OCI-LY1 (cell line): Measurements from ENCODE around the gene TOPAZ1.

ENCODE experiments used
- H2AFZ ChIP-seq: fragments of 200-600 bp; sonication (generic), shearing (Covaris generic); 2 replicates; pipeline ENCODE4 v1.6.0; 2014; ENCODE audit warnings: antibody characterized with exemption, mild to moderate bottlenecking, low read length
- H3F3A ChIP-seq: fragments of 200-600 bp; sonication (generic), shearing (Covaris generic); 2 replicates; pipeline ENCODE4 v1.6.0; 2014; ENCODE audit warnings: mild to moderate bottlenecking, antibody characterized with exemption, low read length, moderate library complexity; ENCODE audit not compliant: insufficient read depth
- H3K27ac ChIP-seq: fragments of 200-600 bp; sonication (generic); 2 replicates; pipeline ENCODE4 v1.5.1; 2014; ENCODE audit warnings: low read length, mixed run types, mild to moderate bottlenecking, low read depth; ENCODE audit not compliant: poor library complexity, severe bottlenecking
- H3K27me3 ChIP-seq: fragments of 200-600 bp; sonication (generic); 2 replicates; pipeline ENCODE4 v1.6.0; 2014; ENCODE audit warnings: antibody characterized with exemption, mild to moderate bottlenecking, low read length, moderate library complexity; ENCODE audit not compliant: insufficient read depth
- H3K36me3 ChIP-seq: fragments of 200-600 bp; sonication (generic); 2 replicates; pipeline ENCODE4 v1.6.1; 2014; ENCODE audit warnings: mild to moderate bottlenecking, antibody characterized with exemption, low read length, moderate library complexity, mixed read lengths; ENCODE audit not compliant: insufficient read depth
- H3K4me1 ChIP-seq: fragments of 200-600 bp; sonication (generic); 2 replicates; pipeline ENCODE4 v1.5.1; 2014; ENCODE audit warnings: mild to moderate bottlenecking, low read length, moderate library complexity; ENCODE audit not compliant: insufficient read depth, severe bottlenecking
- H3K4me2 ChIP-seq: fragments of 200-600 bp; sonication (generic), shearing (Covaris generic); 2 replicates; pipeline ENCODE4 v1.6.1; 2014; ENCODE audit warnings: low read length
- H3K4me3 ChIP-seq: fragments of 200-600 bp; sonication (generic); 2 replicates; pipeline ENCODE4 v1.5.1; 2014; ENCODE audit warnings: low read length, low read depth, mild to moderate bottlenecking, mixed read lengths; ENCODE audit not compliant: poor library complexity, severe bottlenecking
- H3K79me2 ChIP-seq: fragments of 200-600 bp; shearing (Covaris generic); 2 replicates; pipeline ENCODE4 v1.6.1; 2016; ENCODE audit warnings: mixed run types, low read length, mixed read lengths; ENCODE audit not compliant: insufficient read depth
- H3K9ac ChIP-seq: fragments of 200-600 bp; sonication (generic), shearing (Covaris generic); 2 replicates; pipeline ENCODE4 v1.6.1; 2014; ENCODE audit warnings: mild to moderate bottlenecking, low read length, mixed read lengths
- H3K9me2 ChIP-seq: fragments of 200-600 bp; sonication (generic), shearing (Covaris generic); 2 replicates; pipeline ENCODE4 v1.6.1; 2014; ENCODE audit warnings: low read depth, mild to moderate bottlenecking, low read length, mixed read lengths
- H3K9me3 ChIP-seq: fragments of 200-600 bp; shearing (Covaris generic); 2 replicates; pipeline ENCODE4 v1.6.1; 2014; ENCODE audit warnings: low read length, mixed read lengths
- H4K20me1 ChIP-seq: fragments of 200-600 bp; sonication (generic), shearing (Covaris generic); 2 replicates; pipeline ENCODE4 v1.6.0; 2016; ENCODE audit warnings: mild to moderate bottlenecking, low read length; ENCODE audit not compliant: insufficient read depth
- EZH2 ChIP-seq: fragments of 200-600 bp; sonication (generic), shearing (Covaris generic); IDR thresholded peaks from 2 replicates; pipeline ENCODE4 v1.8.0; 2017; ENCODE audit warnings: borderline replicate concordance, mixed run types, mild to moderate bottlenecking, antibody characterized with exemption, low read length, moderate library complexity, mixed read lengths
- TF ChIP-seq, protein P1 (sequence below): fragments of 200-600 bp; sonication (generic), shearing (Covaris generic); IDR thresholded peaks from 2 replicates; pipeline ENCODE4 v1.5.1; 2017; ENCODE audit warnings: mild to moderate bottlenecking, antibody characterized with exemption, low read length, moderate library complexity, mixed read lengths

TOPAZ1 gene

DNA sequence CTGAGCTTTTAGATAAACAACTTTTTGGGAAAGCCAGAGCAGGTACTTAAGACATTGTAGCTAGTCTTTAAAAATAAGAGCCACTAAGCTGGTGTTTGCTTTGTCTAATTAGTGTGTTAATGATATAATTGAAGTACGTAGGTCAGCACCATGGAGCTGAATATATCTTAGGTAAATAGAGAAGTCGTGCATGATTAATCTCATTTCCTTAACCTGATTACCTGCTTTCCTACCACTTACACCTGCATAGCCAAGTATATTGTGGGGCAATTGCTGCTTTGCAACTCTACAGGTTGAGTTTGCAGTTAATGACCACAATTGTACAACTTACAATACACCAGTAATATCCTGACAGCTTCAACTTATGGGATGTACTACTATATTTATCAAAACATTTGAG lies 17.6 kb upstream of the TOPAZ1 start:
- H3K9me2 ChIP-seq, result no peaks in the 10 kb centered on the region
- TF ChIP-seq, protein P1, sequence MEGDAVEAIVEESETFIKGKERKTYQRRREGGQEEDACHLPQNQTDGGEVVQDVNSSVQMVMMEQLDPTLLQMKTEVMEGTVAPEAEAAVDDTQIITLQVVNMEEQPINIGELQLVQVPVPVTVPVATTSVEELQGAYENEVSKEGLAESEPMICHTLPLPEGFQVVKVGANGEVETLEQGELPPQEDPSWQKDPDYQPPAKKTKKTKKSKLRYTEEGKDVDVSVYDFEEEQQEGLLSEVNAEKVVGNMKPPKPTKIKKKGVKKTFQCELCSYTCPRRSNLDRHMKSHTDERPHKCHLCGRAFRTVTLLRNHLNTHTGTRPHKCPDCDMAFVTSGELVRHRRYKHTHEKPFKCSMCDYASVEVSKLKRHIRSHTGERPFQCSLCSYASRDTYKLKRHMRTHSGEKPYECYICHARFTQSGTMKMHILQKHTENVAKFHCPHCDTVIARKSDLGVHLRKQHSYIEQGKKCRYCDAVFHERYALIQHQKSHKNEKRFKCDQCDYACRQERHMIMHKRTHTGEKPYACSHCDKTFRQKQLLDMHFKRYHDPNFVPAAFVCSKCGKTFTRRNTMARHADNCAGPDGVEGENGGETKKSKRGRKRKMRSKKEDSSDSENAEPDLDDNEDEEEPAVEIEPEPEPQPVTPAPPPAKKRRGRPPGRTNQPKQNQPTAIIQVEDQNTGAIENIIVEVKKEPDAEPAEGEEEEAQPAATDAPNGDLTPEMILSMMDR, result no peak
- no peak for TF ChIP-seq EZH2
- H3K4me3 ChIP-seq, result no peak overlapping the region
- H3K79me2 ChIP-seq, result no peaks in the 10 kb centered on the region
- no peaks in the 10 kb centered on the region for H3K36me3 ChIP-seq
- no peak overlapping the region for H3K27ac ChIP-seq
- no peaks in the 10 kb centered on the region for H3K27me3 ChIP-seq
- no peak overlapping the region for H2AFZ ChIP-seq
- no peak overlapping the region for H3K9ac ChIP-seq
- H4K20me1 ChIP-seq, result no peaks in the 10 kb centered on the region
- no peaks in the 10 kb centered on the region for H3K4me1 ChIP-seq
- no peaks in the 10 kb centered on the region for H3F3A ChIP-seq
- H3K9me3 ChIP-seq, result no peaks in the 10 kb centered on the region
- H3K4me2 ChIP-seq, result no peak overlapping the region

DNA sequence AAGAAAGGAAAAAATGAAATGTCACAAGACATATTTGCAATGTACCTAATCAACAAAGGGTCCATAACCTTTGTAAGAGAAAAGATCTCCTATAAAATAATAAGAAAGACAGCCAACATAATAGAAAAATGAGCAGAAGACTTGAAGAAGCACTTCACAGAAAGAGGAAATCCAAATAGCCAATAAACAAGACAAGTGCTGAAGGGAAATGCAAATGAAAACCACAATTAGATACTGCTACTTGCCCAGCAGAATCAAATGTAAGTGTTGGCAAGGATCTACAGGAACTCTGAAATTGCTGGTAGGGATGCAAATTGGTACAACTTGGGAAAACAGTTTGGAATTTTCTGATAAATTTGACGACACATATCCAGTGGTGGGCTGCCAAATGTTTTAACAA lies 15.1 kb upstream of the TOPAZ1 start:
- Histone ChIP-seq H3K4me1 (no peaks in the 10 kb centered on the region), H3K4me3 (no peak overlapping the region)
- TF ChIP-seq, protein P1, result no peak
- TF ChIP-seq EZH2, result no peak

DNA sequence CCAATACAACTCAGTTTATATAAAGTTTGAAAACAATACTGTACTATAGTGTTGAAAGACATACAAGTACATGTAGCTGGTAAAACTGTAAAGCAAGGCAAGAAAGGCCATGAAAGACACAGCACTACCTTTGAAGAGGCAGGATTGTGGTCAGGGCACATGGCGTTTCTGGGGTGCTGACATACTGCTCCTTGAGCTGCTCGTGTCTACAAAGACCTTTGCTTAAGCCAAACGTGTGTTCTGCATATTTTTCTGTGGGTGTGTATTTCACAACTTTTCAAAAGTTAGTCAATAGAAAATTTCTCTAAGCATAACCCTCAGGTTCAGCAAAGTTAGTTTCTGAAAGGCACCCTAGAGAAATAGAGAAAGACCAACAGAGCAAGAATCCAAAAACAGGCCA lies 14.1 kb upstream of the TOPAZ1 start:
- Histone ChIP-seq H3F3A (no peaks in the 10 kb centered on the region), H3K9me3 (no peaks in the 10 kb centered on the region), H3K79me2 (no peaks in the 10 kb centered on the region), H3K27me3 (no peaks in the 10 kb centered on the region), H3K36me3 (no peaks in the 10 kb centered on the region), H2AFZ (no peak overlapping the region), H3K4me3 (no peak overlapping the region), H3K27ac (no peak overlapping the region), H4K20me1 (no peaks in the 10 kb centered on the region), H3K9me2 (no peaks in the 10 kb centered on the region), H3K4me2 (no peak overlapping the region), H3K9ac (no peak overlapping the region), H3K4me1 (no peaks in the 10 kb centered on the region)
- no peak for TF ChIP-seq EZH2

More for the DNA sequence above, 15.1 kb upstream of the TOPAZ1 start:
- Histone ChIP-seq H3K27me3 (no peaks in the 10 kb centered on the region), H3K27ac (no peak overlapping the region), H3K79me2 (no peaks in the 10 kb centered on the region), H2AFZ (no peak overlapping the region), H3K36me3 (no peaks in the 10 kb centered on the region), H3K9me3 (no peaks in the 10 kb centered on the region), H3K9me2 (no peaks in the 10 kb centered on the region), H3K4me2 (no peak overlapping the region), H3F3A (no peaks in the 10 kb centered on the region), H3K9ac (no peak overlapping the region), H4K20me1 (no peaks in the 10 kb centered on the region)

DNA sequence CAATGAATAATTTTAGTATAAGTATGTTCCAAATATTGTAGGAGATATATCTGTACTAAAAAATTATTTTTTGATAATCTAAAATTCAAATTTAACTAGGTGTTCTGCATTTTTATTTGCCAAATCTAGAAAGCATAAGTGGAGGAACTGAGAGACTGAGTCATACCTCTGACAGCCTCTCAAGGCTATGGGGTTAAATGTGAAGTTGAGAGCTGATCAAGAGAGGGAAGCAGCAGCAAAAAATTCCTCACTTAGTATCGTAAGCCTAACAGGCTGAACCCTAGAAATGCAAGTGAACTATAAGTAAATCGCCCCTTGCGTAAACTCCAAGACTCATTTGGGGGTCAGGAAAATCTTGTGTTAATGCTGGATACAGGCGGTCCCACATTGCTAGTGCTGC lies 12.8 kb upstream of the TOPAZ1 start:
- Histone ChIP-seq H2AFZ (no peak overlapping the region), H4K20me1 (no peaks in the 10 kb centered on the region), H3F3A (no peaks in the 10 kb centered on the region), H3K27me3 (no peaks in the 10 kb centered on the region), H3K36me3 (no peaks in the 10 kb centered on the region), H3K9me2 (no peaks in the 10 kb centered on the region), H3K4me3 (no peak overlapping the region), H3K9ac (no peak overlapping the region), H3K79me2 (no peaks in the 10 kb centered on the region), H3K4me1 (no peaks in the 10 kb centered on the region), H3K9me3 (no peaks in the 10 kb centered on the region), H3K27ac (no peak overlapping the region), H3K4me2 (no peak overlapping the region)
- TF ChIP-seq, protein P1, result no peak
- TF ChIP-seq EZH2, result no peak
